ENCODE measurements around the gene NXPH2. TPM values are rescaled to one million over a fixed set of nuclear protein-coding genes. Genes with fewer than 3 reads are reported as not detected.

Gene NXPH2
- total and polyA plus RNA-seq, 2 donors (not counting 3 experiments of a cell fraction or from before 2014, with no cell fraction given): not detected

- H3K4me3 ChIP-seq (replicated peaks in 1 of 3; ENCODE audit: insufficient read depth in 1 of 3, low read depth in 1 of 3, low read length in 3 of 3): no peak overlapping the region
- no peaks in the 10 kb centered on the region for H3K9me1 ChIP-seq (replicated peaks; ENCODE audit: control insufficient read depth, extremely low read depth, insufficient read depth, low read length)
- intact Hi-C loops (cut with micrococcal nuclease): loop anchor here (10.0 kb wide), 1 partner anchor 276 kb away; the partner anchor contains the start of gene SPOPL
- ChIA-PET POLR2A (no interaction called here), CTCF (no interaction called here)
- no peak for DNase-seq (ENCODE audit: low read depth, low spot score)
- no peaks in the 10 kb centered on the region for H4K20me1 ChIP-seq (replicated peaks; ENCODE audit: control insufficient read depth, extremely low read depth, insufficient read depth, low read length)
- no peak overlapping the region for H2AFZ ChIP-seq (ENCODE audit: low read depth, low read length)
- H3K4me1 ChIP-seq (ENCODE audit: control insufficient read depth, extremely low read depth, insufficient read depth, low read length): no peaks in the 10 kb centered on the region
- H3K79me2 ChIP-seq (ENCODE audit: control insufficient read depth, insufficient read depth, low read length): no peaks in the 10 kb centered on the region
- no peak overlapping the region for H3K4me2 ChIP-seq (ENCODE audit: insufficient read depth, low read length)
- no peaks in the 10 kb centered on the region for H3K36me3 ChIP-seq (ENCODE audit: control insufficient read depth in 2 of 2, extremely low read depth in 1 of 2, insufficient read depth in 2 of 2, low read length in 2 of 2)
- H3K27me3 ChIP-seq (ENCODE audit: control insufficient read depth in 2 of 2, insufficient read depth in 2 of 2, low read length in 2 of 2): peaks cover 38 to 50% of the 10 kb centered on the region in 2 experiments
- no peak overlapping the region for H3K27ac ChIP-seq (ENCODE audit: insufficient read depth, low read depth, low read length)
- no peak for FAIRE-seq
- dilution Hi-C loops (cut with MboI; ENCODE audit: extremely low pct_ligation_motif_present, low sequenced_read_pairs): no loop called here
- H3K9ac ChIP-seq (replicated peaks; ENCODE audit: extremely low read depth, insufficient read depth, low read length): no peak overlapping the region
- TF ChIP-seq MAX (IDR thresholded peaks at IDR 0.05; ENCODE audit: insufficient read depth, insufficient read length): no peak
- TF ChIP-seq POLR2A (IDR thresholded peaks at IDR 0.05; ENCODE audit: low read depth, low read length): no peak
- no peak for TF ChIP-seq GATA2 (IDR thresholded peaks at IDR 0.05; ENCODE audit: insufficient read depth, insufficient read length, low read depth, low read length)
- no peak for TF ChIP-seq POLR2AphosphoS5 (IDR thresholded peaks at IDR 0.05; ENCODE audit: insufficient read depth, low read depth, low read length)
- TF ChIP-seq MYC (IDR thresholded peaks at IDR 0.05; ENCODE audit: low read depth, low read length): no peak
- TF ChIP-seq CTCF (IDR thresholded peaks at IDR 0.05; ENCODE audit: extremely low read depth in 1 of 2, insufficient read depth in 1 of 2, low read depth in 1 of 2, low read length in 2 of 2): no peak
- no peak for TF ChIP-seq FOS (IDR thresholded peaks at IDR 0.05; ENCODE audit: borderline replicate concordance, insufficient read depth, low read length)
- no peak for TF ChIP-seq JUN (IDR thresholded peaks at IDR 0.05; ENCODE audit: borderline replicate concordance, insufficient read depth, insufficient read length, low read depth)
- TF ChIP-seq EZH2 (IDR thresholded peaks at IDR 0.05; ENCODE audit: borderline replicate concordance, low read depth, low read length, severe bottlenecking): no peak
- H3K9me3 ChIP-seq (replicated peaks; ENCODE audit: control insufficient read depth, insufficient read depth, low read length): no peaks in the 10 kb centered on the region
- no TSS peak for BruUV-seq (replicated peaks)
Observed at GRCh38 chr2:138780908-138781307, 718 bp upstream of the NXPH2 start.

All from endothelial cell of umbilical vein (primary cell).